A673 (cell line): ENCODE data around the gene KIF5C.

Source experiments
- EZH2 ChIP-seq: fragments of 200-600 bp; sonication (generic); IDR thresholded peaks from 2 replicates; pipeline ENCODE4 v1.6.1; 2017; ENCODE audit warnings: borderline replicate concordance, low read depth, mild to moderate bottlenecking, mixed read lengths, antibody characterized with exemption, low read length; ENCODE audit not compliant: poor library complexity, severe bottlenecking
- TF ChIP-seq, protein P1 (sequence below): fragments of 300-800, 200-600 bp; sonication (generic); conservative IDR thresholded peaks from 2 replicates; pipeline ENCODE4 v1.5.1; 2017; ENCODE audit warnings: low read depth, mild to moderate bottlenecking, antibody characterized with exemption, low read length, moderate library complexity, mixed read lengths

DNA sequence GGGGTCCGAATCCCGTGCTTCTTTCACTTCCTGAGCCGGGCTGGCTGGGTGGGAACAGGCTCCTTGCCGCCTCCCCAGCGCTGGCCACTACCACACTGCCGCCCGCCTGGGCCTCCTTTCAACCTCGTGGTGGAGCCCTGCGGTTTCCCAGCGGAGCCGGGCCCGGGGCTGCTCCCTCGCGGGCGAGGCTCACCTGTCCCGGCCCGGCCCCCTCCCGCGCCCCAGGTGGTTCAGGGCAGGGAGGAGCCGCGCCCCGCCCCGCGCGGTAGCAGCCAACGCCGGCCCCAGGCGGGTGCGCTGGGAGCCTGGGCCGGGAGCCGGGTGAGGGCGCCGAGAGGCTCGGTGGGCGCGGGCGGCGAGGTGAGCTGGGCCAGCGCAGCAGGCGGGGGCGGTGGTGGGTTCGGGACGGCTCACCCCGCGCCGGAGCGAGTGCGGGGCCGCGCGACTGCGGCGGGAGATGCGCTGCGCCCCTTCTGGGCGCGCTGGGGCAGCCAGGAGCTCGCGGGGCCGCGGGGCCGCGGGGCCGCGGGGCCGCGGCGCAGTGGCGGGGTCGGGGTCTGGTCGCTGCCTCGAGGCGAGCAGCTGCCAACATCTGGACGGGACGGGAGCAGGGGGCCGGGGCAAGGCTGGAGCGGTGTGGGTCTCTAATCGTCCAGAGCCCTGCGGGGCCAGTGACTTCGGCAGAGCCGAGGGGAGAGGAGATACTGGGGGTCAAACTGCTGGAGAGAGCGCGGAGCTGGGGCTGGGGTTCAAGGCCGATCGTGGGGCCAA lies 163.6 kb downstream of the KIF5C start, which contains the start of gene LYPD6B:
- TF ChIP-seq, protein P1, sequence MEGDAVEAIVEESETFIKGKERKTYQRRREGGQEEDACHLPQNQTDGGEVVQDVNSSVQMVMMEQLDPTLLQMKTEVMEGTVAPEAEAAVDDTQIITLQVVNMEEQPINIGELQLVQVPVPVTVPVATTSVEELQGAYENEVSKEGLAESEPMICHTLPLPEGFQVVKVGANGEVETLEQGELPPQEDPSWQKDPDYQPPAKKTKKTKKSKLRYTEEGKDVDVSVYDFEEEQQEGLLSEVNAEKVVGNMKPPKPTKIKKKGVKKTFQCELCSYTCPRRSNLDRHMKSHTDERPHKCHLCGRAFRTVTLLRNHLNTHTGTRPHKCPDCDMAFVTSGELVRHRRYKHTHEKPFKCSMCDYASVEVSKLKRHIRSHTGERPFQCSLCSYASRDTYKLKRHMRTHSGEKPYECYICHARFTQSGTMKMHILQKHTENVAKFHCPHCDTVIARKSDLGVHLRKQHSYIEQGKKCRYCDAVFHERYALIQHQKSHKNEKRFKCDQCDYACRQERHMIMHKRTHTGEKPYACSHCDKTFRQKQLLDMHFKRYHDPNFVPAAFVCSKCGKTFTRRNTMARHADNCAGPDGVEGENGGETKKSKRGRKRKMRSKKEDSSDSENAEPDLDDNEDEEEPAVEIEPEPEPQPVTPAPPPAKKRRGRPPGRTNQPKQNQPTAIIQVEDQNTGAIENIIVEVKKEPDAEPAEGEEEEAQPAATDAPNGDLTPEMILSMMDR, result no peak
- TF ChIP-seq EZH2, result peak; percentile 52
